ENCODE data around the gene BNC2. TPM values are rescaled to one million over a fixed set of nuclear protein-coding genes. Genes with fewer than 3 reads are reported as not detected.

Gene BNC2
- total RNA-seq, 2 experiments from 2014 or later = not detected

DNA sequence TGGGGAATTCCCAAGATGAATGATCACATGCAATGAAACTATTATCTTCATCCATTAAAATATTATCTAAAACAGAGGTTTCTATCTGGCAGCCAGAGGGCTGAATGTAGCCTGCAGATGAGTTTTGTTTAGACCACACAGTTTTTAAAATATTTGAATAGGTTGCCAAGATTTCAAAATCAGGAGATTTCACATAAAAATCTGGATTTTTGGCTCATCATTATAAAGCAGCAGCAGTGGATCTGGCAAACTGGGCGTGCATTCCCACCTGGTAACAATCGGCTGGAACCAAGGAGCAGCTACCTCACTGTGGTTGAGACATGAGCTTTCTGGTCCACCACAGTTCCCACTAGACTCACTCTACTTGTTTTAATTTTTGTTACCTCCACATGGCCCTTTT lies 155.1 kb downstream of the BNC2 start:
- Histone ChIP-seq H3K4me1 (ENCODE audit: insufficient read depth, low read length) (no peaks in the 10 kb centered on the region), H3K9me3 (ENCODE audit: control insufficient read depth in 1 of 2, insufficient read depth in 1 of 2, low read length in 2 of 2) (peaks cover 0 to 3% of the 10 kb centered on the region in 2 experiments), H3K36me3 (ENCODE audit: insufficient read depth, low read length) (no peaks in the 10 kb centered on the region), H3K27me3 (ENCODE audit: control insufficient read depth in 1 of 2, insufficient read depth in 2 of 2, low read length in 2 of 2) (no peaks in the 10 kb centered on the region), H3K27ac (ENCODE audit: low read depth in 1 of 2, low read length in 2 of 2) (no peak overlapping the region), H3K4me3 (ENCODE audit: low read length) (no peak overlapping the region)
- H3K27ac Mint-ChIP-seq = no peak overlapping the region
- intact Hi-C loops (cut with DNase I, micrococcal nuclease) = no loop called here
- no peak for TF ChIP-seq CTCF (IDR thresholded peaks at IDR 0.05)
- ATAC-seq (ENCODE audit: poor library complexity) (no peak), DNase-seq (no peak)
- H3K27me3 Mint-ChIP-seq = no peaks in the 10 kb centered on the region
- H3K4me3 Mint-ChIP-seq = no peak overlapping the region
- CTCF ChIA-PET = no interaction called here
- H3K4me1 Mint-ChIP-seq (ENCODE audit: low read depth) = no peaks in the 10 kb centered on the region
- POLR2A ChIA-PET = no interaction called here
- H3K9me3 Mint-ChIP-seq = no peaks in the 10 kb centered on the region
- H3K36me3 Mint-ChIP-seq (ENCODE audit: low read depth) = no peaks in the 10 kb centered on the region

DNA sequence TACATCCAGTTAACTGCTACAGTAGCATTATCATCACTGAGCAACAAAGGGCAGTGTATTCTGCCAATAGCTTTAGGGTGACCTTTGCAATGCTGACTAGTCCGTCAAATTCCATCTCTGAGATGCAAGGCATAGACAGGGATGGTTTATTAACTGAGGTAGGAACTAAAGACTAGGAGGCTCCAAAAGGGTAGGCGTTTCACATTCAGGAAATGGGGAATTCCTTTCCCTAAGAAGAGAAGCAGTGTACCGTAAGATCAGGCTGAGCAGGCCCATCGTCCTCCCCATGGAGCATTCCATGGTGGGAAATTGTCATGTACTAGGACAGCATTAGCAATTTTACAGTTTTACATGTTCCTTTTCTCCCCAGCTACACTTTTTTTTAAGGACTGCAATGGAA lies 157.7 kb downstream of the BNC2 start:
- intact Hi-C loops (cut with DNase I, micrococcal nuclease) = no loop called here
- H3K4me1 Mint-ChIP-seq (ENCODE audit: low read depth) = no peaks in the 10 kb centered on the region
- no peak for DNase-seq
- ChIA-PET CTCF (interaction anchor here (1.9 kb wide), 1 partner anchor 11 kb away, joined by 4 read pairs; no protein-coding TSS in a partner anchor), POLR2A (no interaction called here)
- no peak overlapping the region for H3K27ac Mint-ChIP-seq
- Histone ChIP-seq H3K9me3 (ENCODE audit: control insufficient read depth in 1 of 2, insufficient read depth in 1 of 2, low read length in 2 of 2) (peaks cover 4 to 7% of the 10 kb centered on the region in 2 experiments), H3K27ac (ENCODE audit: low read depth in 1 of 2, low read length in 2 of 2) (no peak overlapping the region), H3K4me3 (ENCODE audit: low read length) (no peak overlapping the region), H3K27me3 (ENCODE audit: control insufficient read depth in 1 of 2, insufficient read depth in 2 of 2, low read length in 2 of 2) (no peaks in the 10 kb centered on the region), H3K4me1 (ENCODE audit: insufficient read depth, low read length) (no peaks in the 10 kb centered on the region), H3K36me3 (ENCODE audit: insufficient read depth, low read length) (no peaks in the 10 kb centered on the region)
- peaks cover 4% of the 10 kb centered on the region for H3K9me3 Mint-ChIP-seq
- no peak overlapping the region for H3K4me3 Mint-ChIP-seq
- no peaks in the 10 kb centered on the region for H3K27me3 Mint-ChIP-seq
- TF ChIP-seq CTCF (IDR thresholded peaks at IDR 0.05) = no peak
- H3K36me3 Mint-ChIP-seq (ENCODE audit: low read depth) = no peaks in the 10 kb centered on the region
- ATAC-seq (ENCODE audit: poor library complexity) = no peak

- DNase-seq (no peak), ATAC-seq (ENCODE audit: poor library complexity) (no peak)
- Histone ChIP-seq H3K27me3 (ENCODE audit: control insufficient read depth in 1 of 2, insufficient read depth in 2 of 2, low read length in 2 of 2) (no peaks in the 10 kb centered on the region), H3K4me3 (ENCODE audit: low read length) (no peak overlapping the region), H3K9me3 (ENCODE audit: control insufficient read depth in 1 of 2, insufficient read depth in 1 of 2, low read length in 2 of 2) (peaks cover 4 to 11% of the 10 kb centered on the region in 2 experiments), H3K36me3 (ENCODE audit: insufficient read depth, low read length) (no peaks in the 10 kb centered on the region), H3K27ac (ENCODE audit: low read depth in 1 of 2, low read length in 2 of 2) (no peak overlapping the region), H3K4me1 (ENCODE audit: insufficient read depth, low read length) (no peaks in the 10 kb centered on the region)
- Mint-ChIP-seq H3K27me3 (no peaks in the 10 kb centered on the region), H3K4me3 (no peak overlapping the region), H3K36me3 (ENCODE audit: low read depth) (no peaks in the 10 kb centered on the region), H3K4me1 (ENCODE audit: low read depth) (no peaks in the 10 kb centered on the region), H3K9me3 (peaks cover 4% of the 10 kb centered on the region), H3K27ac (no peak overlapping the region)
- intact Hi-C loops (cut with DNase I, micrococcal nuclease) = no loop called here
- ChIA-PET CTCF (no interaction called here), POLR2A (no interaction called here)
- no peak for TF ChIP-seq CTCF (IDR thresholded peaks at IDR 0.05)
Observed at GRCh38 chr9:16710888-16711287, 159.6 kb downstream of the BNC2 start.
